Neuronal stem cell (in vitro differentiated cells): Measurements from ENCODE around the gene SEH1L.

Experiments
- DNase-seq: peaks from one replicate; pipeline ENCODE4 v3.0.0-alpha.2; 2013; ENCODE audit warnings: low spot score
- H2AFZ ChIP-seq: one replicate; pipeline ENCODE4 v1.6.1; 2013; ENCODE audit warnings: mild to moderate bottlenecking, low read length, inconsistent platforms
- H2AK5ac ChIP-seq: 2 replicates; pipeline ENCODE4 v1.6.1; 2013; ENCODE audit warnings: low read depth, mild to moderate bottlenecking, inconsistent platforms, low read length, moderate library complexity, mixed read lengths
- H2BK120ac ChIP-seq: 2 replicates; pipeline ENCODE4 v1.6.1; 2013; ENCODE audit warnings: low read depth, mild to moderate bottlenecking, inconsistent platforms, low read length, moderate library complexity, mixed read lengths
- H2BK12ac ChIP-seq: one replicate; pipeline ENCODE4 v1.6.1; 2013; ENCODE audit warnings: low read length, inconsistent platforms
- H2BK15ac ChIP-seq: 2 replicates; pipeline ENCODE4 v1.6.1; 2013; ENCODE audit warnings: mild to moderate bottlenecking, low read length, inconsistent platforms, mixed read lengths
- H2BK5ac ChIP-seq: one replicate; pipeline ENCODE4 v1.6.1; 2013; ENCODE audit warnings: inconsistent platforms, mild to moderate bottlenecking, low read length, moderate library complexity
- H3K14ac ChIP-seq: one replicate; pipeline ENCODE4 v1.6.1; 2013; ENCODE audit warnings: low read length, inconsistent platforms
- H3K18ac ChIP-seq: 2 replicates; pipeline ENCODE4 v1.6.1; 2013; ENCODE audit warnings: low read length, inconsistent platforms
- H3K23ac ChIP-seq: 2 replicates; pipeline ENCODE4 v1.6.1; 2013; ENCODE audit warnings: low read depth, mild to moderate bottlenecking, mixed read lengths, low read length, inconsistent platforms; ENCODE audit not compliant: poor library complexity
- H3K27ac ChIP-seq: replicated peaks from 3 replicates; pipeline ENCODE4 v1.5.1; 2013; ENCODE audit warnings: low read length, inconsistent platforms
- H3K27me3 ChIP-seq, 3 experiments: 2 replicates each; pipeline ENCODE4 v1.6.1; 2013; ENCODE audit warnings: low read length in 3 of 3, mild to moderate bottlenecking in 2 of 3, inconsistent platforms in 1 of 3, low read depth in 1 of 3, mixed read lengths in 1 of 3, moderate library complexity in 1 of 3; ENCODE audit not compliant: control insufficient read depth in 3 of 3, insufficient read depth in 3 of 3
- H3K36me3 ChIP-seq, 2 donors: replicated peaks in 1 of 2; 2 replicates each; pipeline ENCODE4 v1.6.1; 2013; ENCODE audit warnings: low read length in 2 of 2; ENCODE audit not compliant: control insufficient read depth in 2 of 2, insufficient read depth in 2 of 2
- H3K4ac ChIP-seq: 2 replicates; pipeline ENCODE4 v1.6.1; 2013; ENCODE audit warnings: inconsistent platforms, mild to moderate bottlenecking, low read length, moderate library complexity
- H3K4me1 ChIP-seq, 2 donors: 1 replicate in 1 of 2; 2 replicates in 1 of 2; pipeline ENCODE4 v1.6.1; 2013; ENCODE audit warnings: low read length in 2 of 2, low read depth in 1 of 2; ENCODE audit not compliant: control insufficient read depth in 2 of 2, insufficient read depth in 1 of 2
- H3K4me2 ChIP-seq: one replicate; pipeline ENCODE4 v1.6.1; 2013; ENCODE audit warnings: mild to moderate bottlenecking, low read length, inconsistent platforms; ENCODE audit not compliant: insufficient read depth, poor library complexity, severe bottlenecking
- H3K4me3 ChIP-seq, 2 donors: 2 replicates each; pipeline ENCODE4 v1.5.1; 2013; ENCODE audit warnings: low read length in 2 of 2, mild to moderate bottlenecking in 2 of 2, inconsistent platforms in 1 of 2, moderate library complexity in 1 of 2
- H3K79me1 ChIP-seq: one replicate; pipeline ENCODE4 v1.6.1; 2013; ENCODE audit warnings: low read depth, mild to moderate bottlenecking, inconsistent platforms, low read length, moderate library complexity
- H3K9ac ChIP-seq: one replicate; pipeline ENCODE4 v1.6.1; 2013; ENCODE audit warnings: mild to moderate bottlenecking, low read depth, low read length, inconsistent platforms; ENCODE audit not compliant: poor library complexity
- H3K9me3 ChIP-seq, 2 donors: replicated peaks in 1 of 2; 2 replicates each; pipeline versions ENCODE3 to v1.6.1; 2013; ENCODE audit warnings: low read length in 2 of 2, mild to moderate bottlenecking in 2 of 2, inconsistent platforms in 1 of 2, low read depth in 1 of 2, mixed read lengths in 1 of 2, moderate library complexity in 1 of 2; ENCODE audit not compliant: control insufficient read depth in 2 of 2, insufficient read depth in 1 of 2
- H4K8ac ChIP-seq: one replicate; pipeline ENCODE4 v1.6.1; 2013; ENCODE audit warnings: low read depth, mild to moderate bottlenecking, inconsistent platforms, low read length, moderate library complexity
- H4K91ac ChIP-seq: one replicate; pipeline ENCODE4 v1.6.1; 2013; ENCODE audit warnings: low read length, low read depth, mild to moderate bottlenecking, inconsistent platforms; ENCODE audit not compliant: poor library complexity
- WGBS, 2 donors: extraction: QIAGEN DNeasy Blood & Tissue Kit; methylation state at CpG; one replicate each; pipeline ENCODE4 v1.1.7; 2013; ENCODE audit warnings: missing lambda C conversion rate in 2 of 2, mixed read lengths in 1 of 2; ENCODE audit not compliant: insufficient read length in 2 of 2, insufficient replicate concordance in 1 of 2; ENCODE audit errors: extremely low coverage in 2 of 2; 5-methylcytosine and 5-hydroxymethylcytosine counted together

The SEH1L gene

GRCh38 chr18:13032173-13032572, 84.4 kb downstream of the SEH1L start:
- H3K27me3 ChIP-seq: no peaks in the 10 kb centered on the region
- H4K8ac ChIP-seq: no peak overlapping the region
- H3K23ac ChIP-seq: no peak overlapping the region
- no peak overlapping the region for H2BK120ac ChIP-seq
- H3K27ac ChIP-seq: no peak overlapping the region
- no peaks in the 10 kb centered on the region for H3K4me1 ChIP-seq
- 100% methylated on average over 1 of the region's 5 CpGs; no CpG with 5 or more reads in 1 of the 2 donors for WGBS, 2 donors
- no peak overlapping the region for H3K9ac ChIP-seq
- no peak overlapping the region for H2BK5ac ChIP-seq
- H3K9me3 ChIP-seq: no peaks in the 10 kb centered on the region
- no peak overlapping the region for H3K4ac ChIP-seq
- H3K79me1 ChIP-seq: no peaks in the 10 kb centered on the region
- no peak overlapping the region for H2BK12ac ChIP-seq
- H4K91ac ChIP-seq: no peak overlapping the region
- H3K4me3 ChIP-seq: no peak overlapping the region
- H2BK15ac ChIP-seq: no peak overlapping the region
- H2AK5ac ChIP-seq: no peak overlapping the region
- H2AFZ ChIP-seq: no peak overlapping the region
- H3K4me2 ChIP-seq: no peak overlapping the region
- H3K18ac ChIP-seq: no peak overlapping the region
- no peak overlapping the region for H3K14ac ChIP-seq
- H3K36me3 ChIP-seq: peaks cover 5 to 92% of the 10 kb centered on the region in 2 donors
- DNase-seq: no peak

- Histone ChIP-seq H3K9me3 (no peaks in the 10 kb centered on the region), H3K9ac (no peak overlapping the region), H3K36me3 (peaks cover 5 to 92% of the 10 kb centered on the region in 2 donors), H3K79me1 (no peaks in the 10 kb centered on the region), H2BK12ac (no peak overlapping the region), H3K27ac (no peak overlapping the region), H2BK120ac (no peak overlapping the region), H3K18ac (no peak overlapping the region), H4K91ac (no peak overlapping the region), H2BK5ac (no peak overlapping the region), H2BK15ac (no peak overlapping the region), H2AFZ (no peak overlapping the region), H4K8ac (no peak overlapping the region), H3K23ac (no peak overlapping the region), H3K14ac (no peak overlapping the region), H3K4me3 (no peak overlapping the region), H2AK5ac (no peak overlapping the region), H3K4ac (no peak overlapping the region), H3K27me3 (no peaks in the 10 kb centered on the region), H3K4me1 (no peaks in the 10 kb centered on the region), H3K4me2 (no peak overlapping the region)
- DNase-seq: no peak
- no CpG with 5 or more reads among the region's 7 CpGs for WGBS, 2 donors
Measured at GRCh38 chr18:13035249-13035914, 87.6 kb downstream of the SEH1L start.

GRCh38 chr18:13036622-13037320, 89.0 kb downstream of the SEH1L start:
- Histone ChIP-seq H3K36me3 (peaks cover 4 to 95% of the 10 kb centered on the region in 2 donors), H3K27ac (no peak overlapping the region), H3K79me1 (no peaks in the 10 kb centered on the region), H3K14ac (no peak overlapping the region), H3K23ac (no peak overlapping the region), H2BK15ac (no peak overlapping the region), H4K91ac (no peak overlapping the region), H2BK120ac (no peak overlapping the region), H2BK5ac (no peak overlapping the region), H4K8ac (no peak overlapping the region), H3K9ac (no peak overlapping the region), H3K9me3 (peaks cover 0 to under 1% of the 10 kb centered on the region in 2 donors), H3K18ac (no peak overlapping the region), H2BK12ac (no peak overlapping the region), H2AK5ac (no peak overlapping the region), H3K4me1 (no peaks in the 10 kb centered on the region), H3K4me3 (no peak overlapping the region), H3K4ac (no peak overlapping the region), H3K4me2 (no peak overlapping the region), H3K27me3 (no peaks in the 10 kb centered on the region), H2AFZ (no peak overlapping the region)
- no peak for DNase-seq
- WGBS, 2 donors: no CpG with 5 or more reads among the region's 7 CpGs
